Smooth muscle cell (in vitro differentiated cells): ENCODE measurements around the gene PFKFB4. TPM values are rescaled to one million over a fixed set of nuclear protein-coding genes. Genes with fewer than 3 reads are reported as not detected.

ENCODE experiments used
- DNase-seq: peaks from one replicate; lab custom pipeline; 2025; ENCODE audit not compliant: unreplicated experiment; lab: John Stamatoyannopoulos, UW
- H2AFZ ChIP-seq: fragments of 200-600 bp; sonication (generic); 2 replicates; pipeline ENCODE4 v1.6.0; 2016; ENCODE audit warnings: antibody characterized with exemption, low read depth, mild to moderate bottlenecking
- H3F3A ChIP-seq: fragments of 200-600 bp; sonication (generic); 2 replicates; pipeline ENCODE4 v1.6.0; 2017; ENCODE audit warnings: antibody characterized with exemption, low read depth
- H3K27ac ChIP-seq: fragments of 200-600 bp; sonication (generic); 2 replicates; pipeline ENCODE4 v1.5.1; 2016; ENCODE audit warnings: low read depth, mild to moderate bottlenecking
- H3K27me3 ChIP-seq: fragments of 200-600 bp; sonication (generic); 2 replicates; pipeline ENCODE4 v1.6.1; 2016; ENCODE audit warnings: low read depth, mild to moderate bottlenecking
- H3K36me3 ChIP-seq: fragments of 200-600 bp; sonication (generic); 2 replicates; pipeline ENCODE4 v1.5.1; 2016; ENCODE audit warnings: low read depth
- H3K4me1 ChIP-seq: fragments of 200-600 bp; sonication (generic); 2 replicates; pipeline ENCODE4 v1.5.1; 2016; ENCODE audit warnings: low read depth
- H3K4me2 ChIP-seq: fragments of 200-600 bp; sonication (generic); 2 replicates; pipeline ENCODE4 v1.6.0; 2016; ENCODE audit warnings: mild to moderate bottlenecking
- H3K4me3 ChIP-seq: fragments of 200-600 bp; sonication (generic); 2 replicates; pipeline ENCODE4 v1.5.1; 2016; ENCODE audit warnings: mild to moderate bottlenecking
- H3K79me2 ChIP-seq: fragments of 200-600 bp; sonication (generic); 2 replicates; pipeline ENCODE4 v1.6.0; 2016; ENCODE audit warnings: low read depth, mild to moderate bottlenecking
- H3K9ac ChIP-seq: fragments of 200-600 bp; sonication (generic); 2 replicates; pipeline ENCODE4 v1.6.0; 2016; ENCODE audit warnings: low read depth
- H3K9me3 ChIP-seq: fragments of 200-600 bp; sonication (generic); replicated peaks from 2 replicates; pipeline ENCODE4 v1.5.1; 2016; ENCODE audit warnings: low read depth
- H4K20me1 ChIP-seq: fragments of 200-600 bp; sonication (generic); 2 replicates; pipeline ENCODE4 v1.6.0; 2016; ENCODE audit warnings: low read depth
- CTCF ChIP-seq: fragments of 200-600 bp; sonication (generic); IDR thresholded peaks from 2 replicates; pipeline ENCODE4 v1.5.1; 2017; ENCODE audit warnings: borderline replicate concordance, mild to moderate bottlenecking, antibody characterized with exemption; ENCODE audit not compliant: insufficient read depth, poor library complexity, severe bottlenecking
- WGBS: methylation state at CpG from one replicate; pipeline ENCODE4 v1.1.7; 2016; ENCODE audit warnings: low lambda C conversion rate; 5-methylcytosine and 5-hydroxymethylcytosine counted together
- polyA plus RNA-seq: library from polyadenylated mRNA; unstranded; fragments of >200 nt; fragmentation: Nextera tagmentation; extraction: Ambion mirVana; gene quantifications from 2 replicates; pipeline ENCODE4 v1.2.1, GENCODE V29; 2016
- total RNA-seq: library from RNA; depleted of rRNA; stranded (reverse); fragments of >200 nt; gene quantifications from 2 replicates; pipeline ENCODE4 v1.2.3, GENCODE V29; 2014

PFKFB4 gene
- total and polyA plus RNA-seq, 2 experiments from 2014 or later, result 37.4 to 48.8 TPM

GRCh38 chr3:48595075-48595525 is 38.5 kb upstream of the PFKFB4 start, which contains the start of gene COL7A1:
Gene COL7A1 (minus strand): TSS chr3:48595329. CDS start chr3:48595159, 170 bp downstream.
- Histone ChIP-seq H3K9ac (peak within 1 kb of the TSS; percentile 91), H3K9me3 (no peaks in the 10 kb centered on the region), H2AFZ (no peak within 1 kb of the TSS), H3K4me3 (peak within 1 kb of the TSS; percentile 34), H4K20me1 (peaks cover 32% of the 10 kb centered on the region), H3K4me1 (peaks cover 20% of the 10 kb centered on the region), H3K27ac (peak within 1 kb of the TSS; percentile 100), H3K4me2 (peak within 1 kb of the TSS; percentile 77), H3K36me3 (no peaks in the 10 kb centered on the region), H3K79me2 (peaks cover 15% of the 10 kb centered on the region), H3F3A (peaks cover 36% of the 10 kb centered on the region), H3K27me3 (no peaks in the 10 kb centered on the region)
- no peak for TF ChIP-seq CTCF
- 34% methylated on average over 26 of the region's 35 CpGs for WGBS
- DNase-seq, result no peak

GRCh38 chr3:48594417-48595049 is 37.9 kb upstream of the PFKFB4 start:
- no peak for TF ChIP-seq CTCF
- 66% methylated on average over 36 of the region's 39 CpGs for WGBS
- no peak overlapping the region for H2AFZ ChIP-seq
- H3K27ac ChIP-seq, result peak overlapping the region; percentile 100
- H3K79me2 ChIP-seq, result peaks cover 15% of the 10 kb centered on the region
- peaks cover 38% of the 10 kb centered on the region for H4K20me1 ChIP-seq
- peak overlapping the region; percentile 76 for H3K9ac ChIP-seq
- H3K27me3 ChIP-seq, result no peaks in the 10 kb centered on the region
- H3K4me3 ChIP-seq, result peak overlapping the region; percentile 34
- H3K4me1 ChIP-seq, result peaks cover 19% of the 10 kb centered on the region
- peak overlapping the region; percentile 77 for H3K4me2 ChIP-seq
- no peaks in the 10 kb centered on the region for H3K9me3 ChIP-seq
- H3F3A ChIP-seq, result peaks cover 31% of the 10 kb centered on the region
- H3K36me3 ChIP-seq, result no peaks in the 10 kb centered on the region
- no peak for DNase-seq

GRCh38 chr3:48593337-48593736 is 36.7 kb upstream of the PFKFB4 start:
- H2AFZ ChIP-seq, result no peak overlapping the region
- WGBS, result 96% methylated on average over 5 of the region's 9 CpGs
- no peak overlapping the region for H3K27ac ChIP-seq
- peak overlapping the region; percentile 77 for H3K4me2 ChIP-seq
- no peaks in the 10 kb centered on the region for H3K36me3 ChIP-seq
- no peak for DNase-seq
- peaks cover 15% of the 10 kb centered on the region for H3K79me2 ChIP-seq
- H3K9me3 ChIP-seq, result no peaks in the 10 kb centered on the region
- no peaks in the 10 kb centered on the region for H3K27me3 ChIP-seq
- no peak overlapping the region for H3K4me3 ChIP-seq
- peaks cover 13% of the 10 kb centered on the region for H3K4me1 ChIP-seq
- peaks cover 22% of the 10 kb centered on the region for H3F3A ChIP-seq
- H4K20me1 ChIP-seq, result peaks cover 41% of the 10 kb centered on the region
- no peak for TF ChIP-seq CTCF
- no peak overlapping the region for H3K9ac ChIP-seq
